ENCODE results near the gene ECHDC1. TPM values are rescaled to one million over a fixed set of nuclear protein-coding genes. Genes with fewer than 3 reads are reported as not detected.
A peak's percentile ranks its signal among the peaks of the same experiment; 100 is the strongest.

The ECHDC1 gene
- total and polyA plus RNA-seq, 2 of the 4 experiments (the other 2 are of a cell fraction): 33.1 to 40.3 TPM

GRCh38 chr6:127266892-127267645 is 76.3 kb downstream of the ECHDC1 start:
- no peaks in the 10 kb centered on the region for H3K9me1 ChIP-seq (ENCODE audit: insufficient read depth, low read length)
- H4K8ac ChIP-seq (ENCODE audit: low read depth in 2 of 2, low read length in 2 of 2): peak overlapping the region; percentile 62 to 94
- no peak overlapping the region; the same call in 2 of the 3 replicates for H2BK15ac ChIP-seq (ENCODE audit: low read depth, low read length)
- H2AFZ ChIP-seq (replicated peaks; ENCODE audit: low read length, poor library complexity): peak overlapping the region; percentile 99
- peak overlapping the region; percentile 95 for H2AK9ac ChIP-seq (replicated peaks; ENCODE audit: low read depth, low read length, poor library complexity)
- H2BK20ac ChIP-seq (ENCODE audit: low read depth, low read length): no peak overlapping the region
- peak overlapping the region; percentile 98 for H3K27ac ChIP-seq (ENCODE audit: insufficient read depth, low read length)
- peak overlapping the region; percentile 87 for H4K5ac ChIP-seq (ENCODE audit: low read depth, low read length)
- no TSS peak for BruUV-seq (replicated peaks)
- H3K9ac ChIP-seq (ENCODE audit: low read depth, low read length): peak overlapping the region; percentile 97
- peak overlapping the region; percentile 86 for H3K56ac ChIP-seq (ENCODE audit: extremely low read depth, insufficient read depth, low read length)
- H3K4ac ChIP-seq (ENCODE audit: low read depth, low read length): peak overlapping the region; percentile 95
- intact Hi-C loops (cut with micrococcal nuclease): loop anchor here (2.0 to 5.0 kb wide), 2 partner anchors 74 to 1275 kb away; no protein-coding TSS in a partner anchor
- dilution Hi-C loops (cut with HindIII; ENCODE audit: low sequenced_read_pairs, unreplicated experiment): no loop called here
- H4K20me1 ChIP-seq (ENCODE audit: insufficient read depth, low read length): peaks cover 41% of the 10 kb centered on the region
- WGBS, 2 experiments (ENCODE audit: extremely low coverage in 2 of 2, insufficient read length in 1 of 2): 1% methylated on average over 36 of the region's 64 CpGs; no CpG with 5 or more reads in 1 of the 2 experiments
- H3K14ac ChIP-seq (replicated peaks; ENCODE audit: low read depth, low read length): peak overlapping the region; percentile 84
- DNase-seq (peak; percentile 32), ATAC-seq (ENCODE audit: low read depth) (peak; percentile 84)
- peak overlapping the region; percentile 60; the same call in 1 of the 2 replicates for H2BK120ac ChIP-seq (ENCODE audit: low read depth, low read length)
- no peaks in the 10 kb centered on the region for H3K36me3 ChIP-seq (ENCODE audit: control insufficient read depth, insufficient read depth, low read length)
- peak overlapping the region; percentile 98 for H3K4me3 ChIP-seq (ENCODE audit: insufficient read depth, low read depth, low read length)
- ChIA-PET CTCF (interaction anchor here (0.6 to 1.4 kb wide), 7 partner anchors 8 to 76 kb away, joined by 3 to 8 read pairs (median 5); no protein-coding TSS in a partner anchor), POLR2A (ENCODE audit: unreplicated experiment) (interaction anchor here (0.5 kb wide), 1 partner anchor 1477 kb away, joined by 3 read pairs; no protein-coding TSS in a partner anchor)
- peaks cover 0 to 22% of the 10 kb centered on the region in 2 experiments; a peak in 2 of 4 replicates for H3K79me1 ChIP-seq (ENCODE audit: low read depth in 1 of 2, low read length in 2 of 2)
- peak overlapping the region; percentile 13 for H2AK5ac ChIP-seq (ENCODE audit: low read depth, low read length)
- H3K9me3 ChIP-seq (ENCODE audit: control insufficient read depth, insufficient read depth, low read length): no peaks in the 10 kb centered on the region
- H3K27me3 ChIP-seq (ENCODE audit: control insufficient read depth, insufficient read depth, low read length): no peaks in the 10 kb centered on the region
- no peak for TF ChIP-seq USF2 (IDR thresholded peaks at IDR 0.05; ENCODE audit: low read depth, low read length)
- TF ChIP-seq POLR2A (IDR thresholded peaks at IDR 0.05; ENCODE audit: low read depth, low read length): peak; percentile 88
- H3K18ac ChIP-seq (ENCODE audit: low read depth, low read length): peak overlapping the region; percentile 82
- H3K4me1 ChIP-seq (ENCODE audit: control insufficient read depth, insufficient read depth, low read length): no peaks in the 10 kb centered on the region
- in situ Hi-C loops (cut with MboI; ENCODE audit: low sequenced_read_pairs): no loop called here
- H4K91ac ChIP-seq (ENCODE audit: insufficient read depth, low read depth, low read length): peak overlapping the region; percentile 84
- H3K4me2 ChIP-seq (ENCODE audit: low read depth, low read length): peak overlapping the region; percentile 71
- H2BK5ac ChIP-seq (ENCODE audit: low read depth, low read length, poor library complexity, severe bottlenecking): peak overlapping the region; percentile 95
- H3K23ac ChIP-seq (ENCODE audit: low read depth, low read length): peak overlapping the region; percentile 90

All from IMR-90 (cell line).